Activated CD4-positive, alpha-beta memory T cell treated with anti-CD3 and anti-CD28 coated beads, Interleukin-2, amount 10 ng/mL, durations not matched to agents 7 days and 5 days (primary cell): Measurements from ENCODE around the gene PRSS12. TPM values are rescaled to one million over a fixed set of nuclear protein-coding genes. Genes with fewer than 3 reads are reported as not detected.
"Not testable (repeated sequence)": the region's sequence is repeated elsewhere in the genome, so short reads cannot be mapped to it uniquely, and the experiment has no call there.

Source experiments
- CTCF ChIA-PET: fragments of 350-600 bp; sonication (Branson Sonifier 250); formaldehyde crosslinking; loops from one replicate; lab custom pipeline; 2021; ENCODE audit warnings: antibody characterized with exemption, inconsistent platforms; lab: Charles Lee
- POLR2A ChIA-PET: fragments of 350-600 bp; sonication (Branson Sonifier 250); formaldehyde crosslinking; loops from one replicate; lab custom pipeline; 2021; ENCODE audit warnings: antibody characterized with exemption; lab: Charles Lee
- DNase-seq: peaks from one replicate; pipeline ENCODE4 v3.0.0-alpha.2; 2020
- H3K27ac Mint-ChIP-seq: one replicate; pipeline ENCODE4 v1.8.0; 2021; ENCODE audit warnings: mild to moderate bottlenecking, mixed read lengths
- H3K27me3 Mint-ChIP-seq: one replicate; pipeline ENCODE4 v1.8.0; 2021; ENCODE audit warnings: mixed read lengths
- H3K36me3 Mint-ChIP-seq: one replicate; pipeline ENCODE4 v1.8.0; 2021; ENCODE audit warnings: low read depth, mixed read lengths
- H3K4me1 Mint-ChIP-seq: one replicate; pipeline ENCODE4 v1.8.0; 2021; ENCODE audit warnings: mixed read lengths
- H3K4me3 Mint-ChIP-seq: one replicate; pipeline ENCODE4 v1.8.0; 2021; ENCODE audit warnings: mild to moderate bottlenecking, mixed read lengths
- H3K9me3 Mint-ChIP-seq: one replicate; pipeline ENCODE4 v1.8.0; 2021; ENCODE audit warnings: mixed read lengths
- total RNA-seq, 2 experiments: library from RNA; stranded (reverse); gene quantifications; one replicate each; pipeline ENCODE4 v1.2.3, GENCODE V29; 2021

The PRSS12 gene
- total RNA-seq, 2 experiments from 2014 or later: not detected

GRCh38 chr4:118278473-118279274, 74.1 kb downstream of the PRSS12 start:
- Mint-ChIP-seq H3K36me3 (peaks cover 32% of the 10 kb centered on the region), H3K9me3 (no peaks in the 10 kb centered on the region), H3K27ac (peak overlapping the region; percentile 89), H3K27me3 (no peaks in the 10 kb centered on the region), H3K4me1 (peaks cover 43% of the 10 kb centered on the region), H3K4me3 (peak overlapping the region; percentile 93)
- POLR2A ChIA-PET: interaction anchor here (0.9 to 1.7 kb wide), 2 partner anchors 12 to 407 kb away, joined by 4 to 8 read pairs; partner anchors contain the start of gene METTL14
- peak; percentile 98 for DNase-seq
- CTCF ChIA-PET: interaction anchor here (1.0 kb wide), 1 partner anchor 74 kb away, joined by 6 read pairs; the partner anchor contains the start of gene PRSS12

- H3K9me3 Mint-ChIP-seq: no peaks in the 10 kb centered on the region
- peaks cover 27% of the 10 kb centered on the region for H3K36me3 Mint-ChIP-seq
- no peaks in the 10 kb centered on the region for H3K27me3 Mint-ChIP-seq
- peaks cover 37% of the 10 kb centered on the region for H3K4me1 Mint-ChIP-seq
- H3K27ac Mint-ChIP-seq: peak overlapping the region; percentile 19
- H3K4me3 Mint-ChIP-seq: peak overlapping the region; percentile 19
- ChIA-PET CTCF (no interaction called here), POLR2A (interaction anchor here (1.7 kb wide), 1 partner anchor 11 kb away, joined by 8 read pairs; no protein-coding TSS in a partner anchor)
- no peak for DNase-seq
These were observed 75.6 kb downstream of the PRSS12 start for GRCh38 chr4:118277243-118277642.

GRCh38 chr4:118276580-118276979, 76.2 kb downstream of the PRSS12 start:
- CTCF ChIA-PET: no interaction called here
- no peak for DNase-seq
- no peak overlapping the region for H3K27ac Mint-ChIP-seq
- peaks cover 22% of the 10 kb centered on the region for H3K36me3 Mint-ChIP-seq
- H3K9me3 Mint-ChIP-seq: no peaks in the 10 kb centered on the region
- POLR2A ChIA-PET: no interaction called here
- H3K4me3 Mint-ChIP-seq: no peak overlapping the region
- H3K4me1 Mint-ChIP-seq: peaks cover 33% of the 10 kb centered on the region
- no peaks in the 10 kb centered on the region for H3K27me3 Mint-ChIP-seq

GRCh38 chr4:118273642-118274041, 79.2 kb downstream of the PRSS12 start:
- H3K9me3 Mint-ChIP-seq: no peaks in the 10 kb centered on the region
- DNase-seq: no peak
- no peak overlapping the region for H3K27ac Mint-ChIP-seq
- H3K36me3 Mint-ChIP-seq: no peaks in the 10 kb centered on the region
- POLR2A ChIA-PET: no interaction called here
- CTCF ChIA-PET: interaction anchor here (1.1 to 1.3 kb wide), 2 partner anchors 8 to 49 kb away, joined by 4 read pairs; no protein-coding TSS in a partner anchor
- peaks cover 15% of the 10 kb centered on the region for H3K4me1 Mint-ChIP-seq
- H3K27me3 Mint-ChIP-seq: peaks cover 1% of the 10 kb centered on the region
- no peak overlapping the region for H3K4me3 Mint-ChIP-seq

- CTCF ChIA-PET: interaction anchor here (1.1 to 1.5 kb wide), 4 partner anchors 11 to 20 kb away, joined by 3 to 6 read pairs (median 5); no protein-coding TSS in a partner anchor
- Mint-ChIP-seq H3K4me1 (peaks cover 3% of the 10 kb centered on the region), H3K27ac (no peak overlapping the region)
These were observed 81.0 kb downstream of the PRSS12 start for GRCh38 chr4:118271788-118272187.

GRCh38 chr4:118270492-118270891, 82.3 kb downstream of the PRSS12 start:
- H3K27me3 Mint-ChIP-seq: peaks cover 1% of the 10 kb centered on the region
- H3K36me3 Mint-ChIP-seq: no peaks in the 10 kb centered on the region
- peaks cover 1% of the 10 kb centered on the region for H3K4me1 Mint-ChIP-seq
- no peak overlapping the region for H3K27ac Mint-ChIP-seq
- H3K9me3 Mint-ChIP-seq: no peaks in the 10 kb centered on the region
- ChIA-PET POLR2A (no interaction called here), CTCF (interaction anchor here (0.6 to 1.5 kb wide), 6 partner anchors 9 to 744 kb away, joined by 3 to 6 read pairs (median 3); no protein-coding TSS in a partner anchor)
- H3K4me3 Mint-ChIP-seq: no peak overlapping the region
- no peak for DNase-seq

More at GRCh38 chr4:118271788-118272187, 81.0 kb downstream of the PRSS12 start:
- Mint-ChIP-seq H3K27me3 (peaks cover 1% of the 10 kb centered on the region), H3K36me3 (no peaks in the 10 kb centered on the region), H3K9me3 (no peaks in the 10 kb centered on the region), H3K4me3 (no peak overlapping the region)
- POLR2A ChIA-PET: no interaction called here
- DNase-seq: no peak

- H3K36me3 Mint-ChIP-seq: no peaks in the 10 kb centered on the region
- no peaks in the 10 kb centered on the region for H3K9me3 Mint-ChIP-seq
- no peak for DNase-seq
- peaks cover 1% of the 10 kb centered on the region for H3K4me1 Mint-ChIP-seq
- peaks cover 8% of the 10 kb centered on the region for H3K27me3 Mint-ChIP-seq
- H3K27ac Mint-ChIP-seq: no peak overlapping the region
- ChIA-PET POLR2A (no interaction called here), CTCF (no interaction called here)
- no peak overlapping the region for H3K4me3 Mint-ChIP-seq
These were observed 84.0 kb downstream of the PRSS12 start for GRCh38 chr4:118268780-118269179.

GRCh38 chr4:118266145-118266496, 86.7 kb downstream of the PRSS12 start:
- CTCF ChIA-PET: interaction anchor here (1.5 kb wide), 1 partner anchor 8 kb away, joined by 4 read pairs; no protein-coding TSS in a partner anchor
- not testable (repeated sequence) for DNase-seq, H3K9me3 Mint-ChIP-seq, H3K4me1 Mint-ChIP-seq, H3K27ac Mint-ChIP-seq, H3K36me3 Mint-ChIP-seq
- POLR2A ChIA-PET: interaction anchor here (0.8 to 1.2 kb wide), 2 partner anchors 12 to 419 kb away, joined by 3 to 8 read pairs; partner anchors contain the start of gene METTL14
- peak overlapping the region; percentile 10 for H3K4me3 Mint-ChIP-seq
- H3K27me3 Mint-ChIP-seq: peaks cover 16% of the 10 kb centered on the region

- H3K27ac Mint-ChIP-seq: no peak overlapping the region
- POLR2A ChIA-PET: interaction anchor here (1.2 kb wide), 1 partner anchor 12 kb away, joined by 8 read pairs; no protein-coding TSS in a partner anchor
- H3K4me3 Mint-ChIP-seq: peak overlapping the region; percentile 47
- H3K36me3 Mint-ChIP-seq: no peaks in the 10 kb centered on the region
- peaks cover 17% of the 10 kb centered on the region for H3K27me3 Mint-ChIP-seq
- DNase-seq: peak; percentile 20
- peaks cover under 1% of the 10 kb centered on the region for H3K4me1 Mint-ChIP-seq
- H3K9me3 Mint-ChIP-seq: no peaks in the 10 kb centered on the region
- CTCF ChIA-PET: interaction anchor here (1.5 kb wide), 1 partner anchor 9 kb away, joined by 4 read pairs; no protein-coding TSS in a partner anchor
These were observed 87.3 kb downstream of the PRSS12 start for GRCh38 chr4:118265312-118266144.

- CTCF ChIA-PET: no interaction called here
- H3K27ac Mint-ChIP-seq: no peak overlapping the region
- POLR2A ChIA-PET: no interaction called here
- no peaks in the 10 kb centered on the region for H3K9me3 Mint-ChIP-seq
- H3K36me3 Mint-ChIP-seq: no peaks in the 10 kb centered on the region
- H3K27me3 Mint-ChIP-seq: peaks cover 18% of the 10 kb centered on the region
- no peaks in the 10 kb centered on the region for H3K4me1 Mint-ChIP-seq
- H3K4me3 Mint-ChIP-seq: no peak overlapping the region
- no peak for DNase-seq
These were observed 88.7 kb downstream of the PRSS12 start for GRCh38 chr4:118264096-118264495.

GRCh38 chr4:118260309-118260708, 92.5 kb downstream of the PRSS12 start:
- no peaks in the 10 kb centered on the region for H3K36me3 Mint-ChIP-seq
- no peak overlapping the region for H3K27ac Mint-ChIP-seq
- POLR2A ChIA-PET: no interaction called here

GRCh38 chr4:118259111-118259510, 93.7 kb downstream of the PRSS12 start:
- H3K27ac Mint-ChIP-seq: no peak overlapping the region
- no peaks in the 10 kb centered on the region for H3K9me3 Mint-ChIP-seq
- H3K4me3 Mint-ChIP-seq: no peak overlapping the region
- peaks cover 16% of the 10 kb centered on the region for H3K27me3 Mint-ChIP-seq
- no peak for DNase-seq
- CTCF ChIA-PET: interaction anchor here (1.1 kb wide), 1 partner anchor 12 kb away, joined by 3 read pairs; no protein-coding TSS in a partner anchor
- POLR2A ChIA-PET: no interaction called here
- no peaks in the 10 kb centered on the region for H3K4me1 Mint-ChIP-seq
- no peaks in the 10 kb centered on the region for H3K36me3 Mint-ChIP-seq

More at GRCh38 chr4:118260309-118260708, 92.5 kb downstream of the PRSS12 start:
- no peak overlapping the region for H3K4me3 Mint-ChIP-seq
- CTCF ChIA-PET: interaction anchor here (1.7 kb wide), 1 partner anchor 11 kb away, joined by 6 read pairs; no protein-coding TSS in a partner anchor
- no peak for DNase-seq
- no peaks in the 10 kb centered on the region for H3K4me1 Mint-ChIP-seq
- no peaks in the 10 kb centered on the region for H3K9me3 Mint-ChIP-seq
- peaks cover 19% of the 10 kb centered on the region for H3K27me3 Mint-ChIP-seq
